Mesenchymal stem cell (in vitro differentiated cells and primary cell): Measurements from ENCODE around the gene DNAJB11.

Source experiments
- DNase-seq: peaks from one replicate; pipeline ENCODE4 v3.0.0-alpha.2; 2013
- H2AFZ ChIP-seq: one replicate; pipeline ENCODE4 v1.6.1; 2013; ENCODE audit warnings: low read depth, mild to moderate bottlenecking, control low read depth, inconsistent platforms, low read length, moderate library complexity
- H2AK5ac ChIP-seq: 2 replicates; pipeline ENCODE4 v1.6.1; 2013; ENCODE audit warnings: low read length, moderate library complexity, mild to moderate bottlenecking, inconsistent platforms; ENCODE audit not compliant: severe bottlenecking
- H2BK120ac ChIP-seq: one replicate; pipeline ENCODE4 v1.6.1; 2013; ENCODE audit warnings: low read depth, mild to moderate bottlenecking, inconsistent platforms, low read length, moderate library complexity
- H2BK12ac ChIP-seq, 2 experiments: one replicate each; pipeline ENCODE4 v1.6.1; 2013; ENCODE audit warnings: inconsistent platforms in 2 of 2, low read length in 2 of 2, mild to moderate bottlenecking in 2 of 2, moderate library complexity in 2 of 2, control low read depth in 1 of 2
- H2BK15ac ChIP-seq: one replicate; pipeline ENCODE4 v1.6.1; 2013; ENCODE audit warnings: mild to moderate bottlenecking, low read depth, inconsistent platforms; ENCODE audit not compliant: poor library complexity, severe bottlenecking
- H2BK5ac ChIP-seq: 2 replicates; pipeline ENCODE4 v1.6.1; 2013; ENCODE audit warnings: low read depth, mild to moderate bottlenecking, low read length, control low read depth, inconsistent platforms; ENCODE audit not compliant: poor library complexity, severe bottlenecking
- H3K14ac ChIP-seq, 2 experiments: one replicate each; pipeline ENCODE4 v1.6.1; 2013; ENCODE audit warnings: inconsistent platforms in 2 of 2, low read length in 2 of 2, control low read depth in 1 of 2, mild to moderate bottlenecking in 1 of 2, moderate library complexity in 1 of 2
- H3K18ac ChIP-seq, 2 experiments: one replicate each; pipeline ENCODE4 v1.6.1; 2013; ENCODE audit warnings: inconsistent platforms in 2 of 2, low read length in 2 of 2, control low read depth in 1 of 2, low read depth in 1 of 2, mild to moderate bottlenecking in 1 of 2
- H3K23ac ChIP-seq, 2 experiments: one replicate each; pipeline ENCODE4 v1.6.1; 2013; ENCODE audit warnings: inconsistent platforms in 2 of 2, low read length in 2 of 2, mild to moderate bottlenecking in 2 of 2, moderate library complexity in 2 of 2, control low read depth in 1 of 2
- H3K27ac ChIP-seq: 2 replicates; pipeline ENCODE4 v1.5.1; 2013; ENCODE audit warnings: mild to moderate bottlenecking, moderate library complexity, low read length, control low read depth, inconsistent platforms; ENCODE audit not compliant: poor library complexity, severe bottlenecking
- H3K27me3 ChIP-seq, 2 experiments: 2 replicates each; pipeline versions ENCODE4 v1.6.1 to v1.7.0; 2013; ENCODE audit warnings: low read length in 2 of 2, mild to moderate bottlenecking in 2 of 2, moderate library complexity in 2 of 2, control low read depth in 1 of 2, inconsistent platforms in 1 of 2; ENCODE audit not compliant: control insufficient read depth in 1 of 2, insufficient read depth in 1 of 2
- H3K36me3 ChIP-seq, 2 experiments: 2 replicates each; pipeline versions ENCODE4 v1.6.1 to v1.7.0; 2013; ENCODE audit warnings: low read length in 2 of 2, control low read depth in 1 of 2, inconsistent platforms in 1 of 2, low read depth in 1 of 2, mild to moderate bottlenecking in 1 of 2; ENCODE audit not compliant: insufficient read depth in 2 of 2, control insufficient read depth in 1 of 2
- H3K4ac ChIP-seq, 2 experiments: one replicate each; pipeline ENCODE4 v1.6.1; 2013; ENCODE audit warnings: inconsistent platforms in 2 of 2, low read length in 2 of 2, mild to moderate bottlenecking in 2 of 2, moderate library complexity in 2 of 2, control low read depth in 1 of 2, low read depth in 1 of 2
- H3K4me1 ChIP-seq: 2 replicates; pipeline ENCODE4 v1.6.1; 2013; ENCODE audit warnings: low read depth, low read length, control low read depth; ENCODE audit not compliant: control insufficient read depth, insufficient read depth
- H3K4me2 ChIP-seq: 2 replicates; pipeline ENCODE4 v1.6.1; 2013; ENCODE audit warnings: low read length, mild to moderate bottlenecking, inconsistent platforms; ENCODE audit not compliant: poor library complexity, severe bottlenecking
- H3K4me3 ChIP-seq, 2 experiments: 2 replicates each; pipeline versions ENCODE4 v1.5.1 to v1.7.0; 2013; ENCODE audit warnings: low read length in 2 of 2, mild to moderate bottlenecking in 2 of 2, control low read depth in 1 of 2, low read depth in 1 of 2; ENCODE audit not compliant: insufficient read depth in 1 of 2
- H3K79me1 ChIP-seq: replicated peaks from 2 replicates; pipeline ENCODE4 v1.6.1; 2013; ENCODE audit warnings: mild to moderate bottlenecking, control low read depth, low read length, inconsistent platforms; ENCODE audit not compliant: poor library complexity, severe bottlenecking
- H3K9ac ChIP-seq: 2 replicates; pipeline ENCODE4 v1.7.0; 2013; ENCODE audit warnings: mild to moderate bottlenecking, low read length, moderate library complexity
- H3K9me3 ChIP-seq: 2 replicates; pipeline ENCODE4 v1.7.0; 2013; ENCODE audit warnings: mild to moderate bottlenecking, low read length; ENCODE audit not compliant: control insufficient read depth
- H4K8ac ChIP-seq: one replicate; pipeline ENCODE4 v1.6.1; 2013; ENCODE audit warnings: inconsistent platforms, mild to moderate bottlenecking, low read length, moderate library complexity
- H4K91ac ChIP-seq: one replicate; pipeline ENCODE4 v1.6.1; 2013; ENCODE audit warnings: mild to moderate bottlenecking, low read length, inconsistent platforms
- WGBS: methylation state at CpG from one replicate; pipeline ENCODE4 v1.1.7; 2013; ENCODE audit warnings: mixed read lengths; 5-methylcytosine and 5-hydroxymethylcytosine counted together

Gene DNAJB11

GRCh38 chr3:186596568-186597287 lies 26.2 kb downstream of the DNAJB11 start:
- Histone ChIP-seq H2AK5ac (no peak overlapping the region), H3K4me2 (no peak overlapping the region), H2BK120ac (no peak overlapping the region), H3K27ac (no peak overlapping the region), H3K9me3 (no peaks in the 10 kb centered on the region), H2BK5ac (no peak overlapping the region), H4K8ac (no peak overlapping the region), H3K18ac (no peak overlapping the region), H3K23ac (no peak overlapping the region), H3K4me1 (peaks cover 12% of the 10 kb centered on the region), H3K4ac (no peak overlapping the region), H2BK12ac (no peak overlapping the region), H3K4me3 (no peak overlapping the region), H3K36me3 (no peaks in the 10 kb centered on the region), H2AFZ (no peak overlapping the region), H3K27me3 (peaks cover 0 to 4% of the 10 kb centered on the region in 2 experiments), H3K79me1 (no peaks in the 10 kb centered on the region), H3K9ac (no peak overlapping the region), H3K14ac (no peak overlapping the region), H4K91ac (no peak overlapping the region), H2BK15ac (no peak overlapping the region)
- WGBS, result 63% methylated on average over 10 of the region's 17 CpGs
- DNase-seq, result no peak

GRCh38 chr3:186598108-186598784 lies 27.7 kb downstream of the DNAJB11 start:
- no peak overlapping the region for H4K8ac ChIP-seq
- no peak overlapping the region for H3K14ac ChIP-seq
- H3K4ac ChIP-seq, result no peak overlapping the region
- H3K23ac ChIP-seq, result no peak overlapping the region
- H3K79me1 ChIP-seq, result no peaks in the 10 kb centered on the region
- no peak overlapping the region for H2BK5ac ChIP-seq
- H3K4me2 ChIP-seq, result no peak overlapping the region
- DNase-seq, result no peak
- peaks cover 12% of the 10 kb centered on the region for H3K4me1 ChIP-seq
- WGBS, result 84% methylated on average over 10 of the region's 11 CpGs
- no peak overlapping the region for H3K4me3 ChIP-seq
- no peak overlapping the region for H2BK120ac ChIP-seq
- no peak overlapping the region for H4K91ac ChIP-seq
- no peak overlapping the region for H3K9ac ChIP-seq
- H2BK15ac ChIP-seq, result no peak overlapping the region
- no peak overlapping the region for H2AFZ ChIP-seq
- peaks cover 0 to 9% of the 10 kb centered on the region in 2 experiments for H3K27me3 ChIP-seq
- no peak overlapping the region for H3K18ac ChIP-seq
- no peak overlapping the region for H2BK12ac ChIP-seq
- no peaks in the 10 kb centered on the region for H3K36me3 ChIP-seq
- no peak overlapping the region for H2AK5ac ChIP-seq
- no peak overlapping the region for H3K27ac ChIP-seq
- H3K9me3 ChIP-seq, result no peaks in the 10 kb centered on the region

GRCh38 chr3:186598794-186599141 lies 28.2 kb downstream of the DNAJB11 start:
- Histone ChIP-seq H3K23ac (no peak overlapping the region), H2AFZ (no peak overlapping the region), H3K27ac (no peak overlapping the region), H4K91ac (no peak overlapping the region), H2BK15ac (no peak overlapping the region), H2BK5ac (no peak overlapping the region), H3K4me3 (no peak overlapping the region), H3K18ac (no peak overlapping the region), H3K9me3 (no peaks in the 10 kb centered on the region), H3K36me3 (no peaks in the 10 kb centered on the region), H3K4me1 (peaks cover 12% of the 10 kb centered on the region), H3K4me2 (no peak overlapping the region), H2BK12ac (no peak overlapping the region), H3K14ac (no peak overlapping the region), H3K27me3 (peaks cover 0 to 13% of the 10 kb centered on the region in 2 experiments), H3K9ac (no peak overlapping the region), H3K79me1 (no peaks in the 10 kb centered on the region), H3K4ac (no peak overlapping the region), H4K8ac (no peak overlapping the region), H2AK5ac (no peak overlapping the region), H2BK120ac (no peak overlapping the region)
- DNase-seq, result no peak
- 96% methylated on average over 3 of the region's 4 CpGs for WGBS

GRCh38 chr3:186599142-186599784 lies 28.7 kb downstream of the DNAJB11 start:
- H3K9ac ChIP-seq, result no peak overlapping the region
- no peak overlapping the region for H2AFZ ChIP-seq
- no peak overlapping the region for H3K14ac ChIP-seq
- H4K91ac ChIP-seq, result no peak overlapping the region
- H3K23ac ChIP-seq, result no peak overlapping the region
- no peak for DNase-seq
- H3K36me3 ChIP-seq, result no peaks in the 10 kb centered on the region
- peaks cover 0 to 18% of the 10 kb centered on the region in 2 experiments for H3K27me3 ChIP-seq
- no peak overlapping the region for H3K4me3 ChIP-seq
- no peak overlapping the region for H3K27ac ChIP-seq
- no peak overlapping the region for H3K4me2 ChIP-seq
- 81% methylated on average over 11 of the region's 12 CpGs for WGBS
- no peaks in the 10 kb centered on the region for H3K79me1 ChIP-seq
- peaks cover 12% of the 10 kb centered on the region for H3K4me1 ChIP-seq
- H3K9me3 ChIP-seq, result no peaks in the 10 kb centered on the region
- H2AK5ac ChIP-seq, result no peak overlapping the region
- H3K18ac ChIP-seq, result no peak overlapping the region
- no peak overlapping the region for H4K8ac ChIP-seq
- no peak overlapping the region for H2BK15ac ChIP-seq
- no peak overlapping the region for H2BK12ac ChIP-seq
- H2BK5ac ChIP-seq, result no peak overlapping the region
- no peak overlapping the region for H3K4ac ChIP-seq
- no peak overlapping the region for H2BK120ac ChIP-seq
